Peyer's patch (tissue), 4 donors: ENCODE data around the gene PTAFR.

ENCODE experiments used
- POLR2A ChIP-seq, 2 donors: fragments of 450-650 bp; IDR thresholded peaks; one replicate each; pipeline ENCODE4 v1.5.1; 2017; ENCODE audit warnings: antibody characterized with exemption in 2 of 2, mild to moderate bottlenecking in 2 of 2, moderate library complexity in 2 of 2
- TF ChIP-seq, protein P1 (sequence below), 6 experiments: fragments of 450-650 bp in 4 of 6; fragments of 200-600 bp in 2 of 6; sonication (generic) in 1 of 6; IDR thresholded peaks; one replicate each; pipeline ENCODE4 v1.5.1; 2017 to 2019; ENCODE audit warnings: antibody characterized with exemption in 6 of 6, mild to moderate bottlenecking in 3 of 6, moderate library complexity in 1 of 6

DNA sequence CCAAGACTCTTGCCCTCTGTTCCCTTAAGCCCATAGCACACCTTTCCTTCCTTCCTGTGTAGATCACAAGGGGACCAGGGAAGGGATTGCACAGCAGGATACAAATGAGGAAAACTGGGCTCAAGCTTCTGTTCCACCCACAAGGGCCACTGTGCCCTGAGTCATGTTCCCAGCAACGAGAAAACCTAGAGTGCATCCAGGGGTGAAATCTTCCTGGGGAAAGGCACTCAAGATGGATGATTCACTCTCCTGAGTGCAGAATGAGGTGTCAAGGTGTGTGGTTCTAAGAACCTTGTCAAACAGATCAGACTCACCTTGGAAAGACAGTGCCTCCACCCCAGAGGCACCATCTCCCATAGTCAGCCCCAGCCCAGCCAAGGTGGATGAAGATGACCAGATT, 47.3 kb downstream of the PTAFR start:
- TF ChIP-seq, protein P1, sequence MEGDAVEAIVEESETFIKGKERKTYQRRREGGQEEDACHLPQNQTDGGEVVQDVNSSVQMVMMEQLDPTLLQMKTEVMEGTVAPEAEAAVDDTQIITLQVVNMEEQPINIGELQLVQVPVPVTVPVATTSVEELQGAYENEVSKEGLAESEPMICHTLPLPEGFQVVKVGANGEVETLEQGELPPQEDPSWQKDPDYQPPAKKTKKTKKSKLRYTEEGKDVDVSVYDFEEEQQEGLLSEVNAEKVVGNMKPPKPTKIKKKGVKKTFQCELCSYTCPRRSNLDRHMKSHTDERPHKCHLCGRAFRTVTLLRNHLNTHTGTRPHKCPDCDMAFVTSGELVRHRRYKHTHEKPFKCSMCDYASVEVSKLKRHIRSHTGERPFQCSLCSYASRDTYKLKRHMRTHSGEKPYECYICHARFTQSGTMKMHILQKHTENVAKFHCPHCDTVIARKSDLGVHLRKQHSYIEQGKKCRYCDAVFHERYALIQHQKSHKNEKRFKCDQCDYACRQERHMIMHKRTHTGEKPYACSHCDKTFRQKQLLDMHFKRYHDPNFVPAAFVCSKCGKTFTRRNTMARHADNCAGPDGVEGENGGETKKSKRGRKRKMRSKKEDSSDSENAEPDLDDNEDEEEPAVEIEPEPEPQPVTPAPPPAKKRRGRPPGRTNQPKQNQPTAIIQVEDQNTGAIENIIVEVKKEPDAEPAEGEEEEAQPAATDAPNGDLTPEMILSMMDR (IDR thresholded peaks at IDR 0.05) = no peak
- no peak for TF ChIP-seq POLR2A (IDR thresholded peaks at IDR 0.05)
